Neural progenitor cell (in vitro differentiated cells): ENCODE data around the gene MAFB.

Experiments
- CTCF ChIP-seq: fragments of 200-600 bp; sonication (generic); IDR thresholded peaks from 2 replicates; pipeline ENCODE4 v1.5.1; 2017; ENCODE audit warnings: antibody characterized with exemption, mild to moderate bottlenecking
- EZH2 ChIP-seq: fragments of 200-600 bp; sonication (generic); IDR thresholded peaks from 2 replicates; pipeline ENCODE4 v1.6.1; 2017; ENCODE audit warnings: antibody characterized with exemption, mild to moderate bottlenecking, moderate library complexity
- EZH2phosphoT487 ChIP-seq: fragments of 200-600 bp; sonication (generic); IDR thresholded peaks from 2 replicates; pipeline ENCODE4 v1.6.1; 2017; ENCODE audit warnings: antibody characterized with exemption

GRCh38 chr20:40711079-40711478 lies 22.0 kb upstream of the MAFB start:
- TF ChIP-seq CTCF (no peak), EZH2 (no peak), EZH2phosphoT487 (no peak)
